ENCODE measurements around the gene MYOC.
"Not testable (repeated sequence)": the region's sequence is repeated elsewhere in the genome, so short reads cannot be mapped to it uniquely, and the experiment has no call there.

Gene MYOC

GRCh38 chr1:171603042-171603441 is 49.4 kb downstream of the MYOC start:
- not testable (repeated sequence) for H3K36me3 ChIP-seq (ENCODE audit: control insufficient read depth, insufficient read depth, low read length); H3K4me3 ChIP-seq (ENCODE audit: extremely low read depth, insufficient read depth, low read length, poor library complexity, severe bottlenecking); H3K27ac ChIP-seq (ENCODE audit: low read depth, low read length, severe bottlenecking); H3K9me3 ChIP-seq (ENCODE audit: control insufficient read depth, low read length); H3K4me1 ChIP-seq (ENCODE audit: control insufficient read depth, insufficient read depth, low read length, poor library complexity, severe bottlenecking)
- 80 to 87% methylated on average over 2 to 3 of the region's 6 CpGs for WGBS, 2 experiments (ENCODE audit: insufficient coverage in 2 of 2)

- 88 to 93% methylated on average over 9 to 10 of the region's 13 CpGs for WGBS, 2 experiments (ENCODE audit: insufficient coverage in 2 of 2)
- no peak overlapping the region for H3K4me3 ChIP-seq (ENCODE audit: extremely low read depth, insufficient read depth, low read length, poor library complexity, severe bottlenecking)
- H3K36me3 ChIP-seq (ENCODE audit: control insufficient read depth, insufficient read depth, low read length): no peaks in the 10 kb centered on the region
- no peaks in the 10 kb centered on the region for H3K4me1 ChIP-seq (ENCODE audit: control insufficient read depth, insufficient read depth, low read length, poor library complexity, severe bottlenecking)
- no peak overlapping the region for H3K27ac ChIP-seq (ENCODE audit: low read depth, low read length, severe bottlenecking)
- no peaks in the 10 kb centered on the region for H3K9me3 ChIP-seq (ENCODE audit: control insufficient read depth, low read length)
Observed at GRCh38 chr1:171600862-171601261, 51.6 kb downstream of the MYOC start.

GRCh38 chr1:171600310-171600709 is 52.2 kb downstream of the MYOC start:
- not testable (repeated sequence) for H3K4me3 ChIP-seq (ENCODE audit: extremely low read depth, insufficient read depth, low read length, poor library complexity, severe bottlenecking); H3K4me1 ChIP-seq (ENCODE audit: control insufficient read depth, insufficient read depth, low read length, poor library complexity, severe bottlenecking); H3K9me3 ChIP-seq (ENCODE audit: control insufficient read depth, low read length); H3K36me3 ChIP-seq (ENCODE audit: control insufficient read depth, insufficient read depth, low read length); H3K27ac ChIP-seq (ENCODE audit: low read depth, low read length, severe bottlenecking)
- 83 to 100% methylated on average over 1 to 2 of the region's 2 CpGs for WGBS, 2 experiments (ENCODE audit: insufficient coverage in 2 of 2)

DNA sequence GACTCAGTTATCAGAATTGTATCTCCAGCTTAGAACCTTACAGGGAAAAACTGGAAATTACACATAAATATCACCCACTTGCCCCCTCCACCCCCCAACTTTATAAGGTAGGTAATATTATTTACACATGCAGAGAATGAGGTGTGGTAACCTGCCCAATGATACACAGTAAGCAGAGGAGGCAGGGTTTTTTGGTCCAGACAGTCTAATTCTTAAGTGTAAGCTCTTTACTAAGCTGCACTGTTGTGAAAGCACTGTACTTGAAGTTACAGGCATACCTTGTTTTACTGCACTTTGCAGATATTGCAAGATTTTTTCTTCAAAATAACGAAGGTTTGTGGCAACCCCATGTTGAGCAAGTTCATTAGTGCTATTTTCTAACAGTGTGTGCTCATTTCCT is 55.3 kb downstream of the MYOC start:
- WGBS, 2 experiments (ENCODE audit: insufficient coverage in 2 of 2): 100% methylated on average over 1 of the region's 1 CpG; no CpG with 5 or more reads in 1 of the 2 experiments
- Histone ChIP-seq H3K4me1 (ENCODE audit: control insufficient read depth, insufficient read depth, low read length, poor library complexity, severe bottlenecking) (no peaks in the 10 kb centered on the region), H3K27ac (ENCODE audit: low read depth, low read length, severe bottlenecking) (no peak overlapping the region), H3K9me3 (ENCODE audit: control insufficient read depth, low read length) (no peaks in the 10 kb centered on the region), H3K36me3 (ENCODE audit: control insufficient read depth, insufficient read depth, low read length) (peaks cover 32% of the 10 kb centered on the region), H3K4me3 (ENCODE audit: extremely low read depth, insufficient read depth, low read length, poor library complexity, severe bottlenecking) (no peak overlapping the region)

GRCh38 chr1:171596705-171597104 is 55.8 kb downstream of the MYOC start:
- H3K4me1 ChIP-seq (ENCODE audit: control insufficient read depth, insufficient read depth, low read length, poor library complexity, severe bottlenecking): no peaks in the 10 kb centered on the region
- WGBS, 2 experiments (ENCODE audit: insufficient coverage in 2 of 2): 100% methylated on average over 1 of the region's 2 CpGs; no CpG with 5 or more reads in 1 of the 2 experiments
- H3K27ac ChIP-seq (ENCODE audit: low read depth, low read length, severe bottlenecking): no peak overlapping the region
- H3K9me3 ChIP-seq (ENCODE audit: control insufficient read depth, low read length): no peaks in the 10 kb centered on the region
- peaks cover 37% of the 10 kb centered on the region for H3K36me3 ChIP-seq (ENCODE audit: control insufficient read depth, insufficient read depth, low read length)
- no peak overlapping the region for H3K4me3 ChIP-seq (ENCODE audit: extremely low read depth, insufficient read depth, low read length, poor library complexity, severe bottlenecking)

GRCh38 chr1:171596119-171596518 is 56.4 kb downstream of the MYOC start:
- H3K27ac ChIP-seq (ENCODE audit: low read depth, low read length, severe bottlenecking): no peak overlapping the region
- no peak overlapping the region for H3K4me3 ChIP-seq (ENCODE audit: extremely low read depth, insufficient read depth, low read length, poor library complexity, severe bottlenecking)
- H3K36me3 ChIP-seq (ENCODE audit: control insufficient read depth, insufficient read depth, low read length): peaks cover 43% of the 10 kb centered on the region
- no peaks in the 10 kb centered on the region for H3K4me1 ChIP-seq (ENCODE audit: control insufficient read depth, insufficient read depth, low read length, poor library complexity, severe bottlenecking)
- H3K9me3 ChIP-seq (ENCODE audit: control insufficient read depth, low read length): no peaks in the 10 kb centered on the region
- WGBS, 2 experiments (ENCODE audit: insufficient coverage in 2 of 2): 100% methylated on average over 1 of the region's 1 CpG; no CpG with 5 or more reads in 1 of the 2 experiments

DNA sequence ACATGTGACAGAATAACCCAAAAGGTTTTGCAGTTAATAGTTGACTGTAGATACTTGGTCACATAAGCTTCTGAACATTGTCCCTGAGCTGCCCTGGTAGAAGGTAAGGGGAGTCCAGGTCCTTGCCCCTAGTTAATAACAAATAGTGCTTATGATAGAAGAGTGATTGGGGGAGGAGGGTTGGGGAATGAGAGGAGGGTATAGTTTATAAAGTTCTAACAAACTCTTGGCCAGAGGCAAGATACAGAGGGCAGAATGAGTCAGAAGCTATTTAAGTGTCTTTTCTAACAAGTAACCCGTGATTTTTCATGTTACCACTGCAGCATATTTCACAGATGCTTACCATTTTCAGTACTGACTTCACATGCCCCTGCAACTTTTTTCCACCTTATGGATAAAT is 57.2 kb downstream of the MYOC start:
- H3K4me3 ChIP-seq (ENCODE audit: extremely low read depth, insufficient read depth, low read length, poor library complexity, severe bottlenecking): no peak overlapping the region
- H3K27ac ChIP-seq (ENCODE audit: low read depth, low read length, severe bottlenecking): no peak overlapping the region
- no peaks in the 10 kb centered on the region for H3K4me1 ChIP-seq (ENCODE audit: control insufficient read depth, insufficient read depth, low read length, poor library complexity, severe bottlenecking)
- peaks cover 51% of the 10 kb centered on the region for H3K36me3 ChIP-seq (ENCODE audit: control insufficient read depth, insufficient read depth, low read length)
- 80% methylated on average over 1 of the region's 1 CpG; no CpG with 5 or more reads in 1 of the 2 experiments for WGBS, 2 experiments (ENCODE audit: insufficient coverage in 2 of 2)
- H3K9me3 ChIP-seq (ENCODE audit: control insufficient read depth, low read length): no peaks in the 10 kb centered on the region

DNA sequence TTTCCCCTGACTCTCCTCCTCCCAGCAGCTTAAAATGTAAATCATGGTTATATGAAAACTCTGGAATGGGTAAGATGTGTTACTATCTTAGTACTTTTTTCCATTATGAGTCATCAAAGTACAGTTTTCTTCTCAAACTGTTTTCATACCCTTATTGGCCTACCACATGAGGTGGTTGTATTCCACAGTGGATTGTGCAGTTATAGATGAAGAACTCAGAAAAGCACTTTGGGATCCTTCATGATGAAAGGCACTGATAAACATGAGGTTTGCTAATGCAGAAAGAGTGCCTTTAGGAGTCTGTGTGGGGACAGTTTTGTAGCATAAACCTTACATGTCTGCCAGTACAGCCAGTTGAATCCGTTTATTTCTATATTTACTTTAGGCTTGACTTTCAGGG is 62.5 kb downstream of the MYOC start:
- no peaks in the 10 kb centered on the region for H3K9me3 ChIP-seq (ENCODE audit: control insufficient read depth, low read length)
- no CpG with 5 or more reads among the region's 1 CpG for WGBS, 2 experiments (ENCODE audit: insufficient coverage in 2 of 2)
- no peaks in the 10 kb centered on the region for H3K4me1 ChIP-seq (ENCODE audit: control insufficient read depth, insufficient read depth, low read length, poor library complexity, severe bottlenecking)
- H3K27ac ChIP-seq (ENCODE audit: low read depth, low read length, severe bottlenecking): no peak overlapping the region
- peaks cover 88% of the 10 kb centered on the region for H3K36me3 ChIP-seq (ENCODE audit: control insufficient read depth, insufficient read depth, low read length)
- no peak overlapping the region for H3K4me3 ChIP-seq (ENCODE audit: extremely low read depth, insufficient read depth, low read length, poor library complexity, severe bottlenecking)

DNA sequence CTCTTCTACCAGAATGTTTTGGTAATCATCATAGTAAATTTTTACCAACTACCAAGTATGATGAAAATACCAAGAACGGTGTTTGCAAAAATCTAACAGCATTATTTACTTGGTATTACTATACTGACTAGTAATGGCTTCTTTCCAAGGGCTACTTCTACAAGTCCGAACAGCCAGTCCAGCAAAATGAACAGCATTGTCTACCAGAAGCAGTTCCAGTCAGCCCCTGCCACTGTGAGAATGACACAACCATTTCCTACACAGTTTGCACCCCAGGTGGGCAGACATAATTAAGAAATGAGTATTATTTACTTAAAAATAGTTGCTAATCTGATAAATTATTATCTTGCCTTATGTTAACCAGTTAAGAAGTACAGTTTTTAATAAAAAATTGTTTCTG is 64.3 kb downstream of the MYOC start:
- peaks cover 88% of the 10 kb centered on the region for H3K36me3 ChIP-seq (ENCODE audit: control insufficient read depth, insufficient read depth, low read length)
- H3K4me3 ChIP-seq (ENCODE audit: extremely low read depth, insufficient read depth, low read length, poor library complexity, severe bottlenecking): no peak overlapping the region
- no peaks in the 10 kb centered on the region for H3K9me3 ChIP-seq (ENCODE audit: control insufficient read depth, low read length)
- WGBS, 2 experiments (ENCODE audit: insufficient coverage in 2 of 2): 83 to 100% methylated on average over 1 of the region's 2 CpGs
- no peak overlapping the region for H3K27ac ChIP-seq (ENCODE audit: low read depth, low read length, severe bottlenecking)
- H3K4me1 ChIP-seq (ENCODE audit: control insufficient read depth, insufficient read depth, low read length, poor library complexity, severe bottlenecking): no peaks in the 10 kb centered on the region

DNA sequence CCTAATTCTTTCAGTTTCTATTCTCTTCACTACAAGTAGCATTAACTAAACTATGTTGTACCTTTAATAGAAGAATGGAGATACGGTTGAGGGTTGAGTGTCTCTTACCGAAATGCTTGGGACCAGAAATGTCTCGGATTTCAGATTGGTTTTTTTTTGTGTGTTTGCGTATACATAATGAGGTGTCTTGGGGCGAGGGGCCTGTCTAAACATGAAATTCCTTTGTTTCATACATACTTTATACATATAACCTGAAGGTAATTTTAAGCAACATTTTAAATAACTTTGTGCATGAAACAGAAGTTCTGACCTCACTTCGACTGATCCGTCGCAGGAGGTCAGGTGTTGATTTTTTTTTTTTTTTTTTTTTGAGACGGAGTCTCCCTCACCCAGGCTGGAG is 66.8 kb downstream of the MYOC start:
- Histone ChIP-seq H3K36me3 (ENCODE audit: control insufficient read depth, insufficient read depth, low read length) (peaks cover 84% of the 10 kb centered on the region), H3K4me3 (ENCODE audit: extremely low read depth, insufficient read depth, low read length, poor library complexity, severe bottlenecking) (no peak overlapping the region), H3K9me3 (ENCODE audit: control insufficient read depth, low read length) (no peaks in the 10 kb centered on the region), H3K4me1 (ENCODE audit: control insufficient read depth, insufficient read depth, low read length, poor library complexity, severe bottlenecking) (no peaks in the 10 kb centered on the region), H3K27ac (ENCODE audit: low read depth, low read length, severe bottlenecking) (no peak overlapping the region)
- WGBS, 2 experiments (ENCODE audit: insufficient coverage in 2 of 2): no CpG with 5 or more reads among the region's 9 CpGs
